Gastrocnemius medialis (tissue), 4 donors: ENCODE measurements around the gene PLRG1.

Experiments used
- CTCF ChIP-seq, 5 experiments: fragments of 450-650 bp in 3 of 5; fragments of 200-600 bp in 2 of 5; sonication (generic) in 2 of 5; IDR thresholded peaks in 4 of 5; conservative IDR thresholded peaks in 1 of 5; 1 replicate in 4 of 5; 2 replicates in 1 of 5; pipeline ENCODE4 v1.5.1; 2016 to 2019; ENCODE audit warnings: antibody characterized with exemption in 5 of 5, mild to moderate bottlenecking in 3 of 5, moderate library complexity in 3 of 5
- POLR2A ChIP-seq, 2 donors: fragments of 450-650 bp; IDR thresholded peaks; one replicate each; pipeline ENCODE4 v1.6.1; 2017; ENCODE audit warnings: antibody characterized with exemption in 2 of 2, mild to moderate bottlenecking in 2 of 2, moderate library complexity in 2 of 2

- TF ChIP-seq POLR2A (IDR thresholded peaks at IDR 0.05) (no peak), CTCF (IDR thresholded peaks at IDR 0.05 in 4 of 5, conservative IDR thresholded peaks at IDR 0.05 in 1 of 5) (no peak)
Observed at GRCh38 chr4:154569028-154569427, 18.8 kb upstream of the PLRG1 start.
